ENCODE measurements around the gene ING3.
"Not testable (repeated sequence)": the region's sequence is repeated elsewhere in the genome, so short reads cannot be mapped to it uniquely, and the experiment has no call there.

The ING3 gene

GRCh38 chr7:120997882-120998474 is 47.4 kb downstream of the ING3 start:
- peak; percentile 46 for DNase-seq
- in situ Hi-C loops (cut with MboI; ENCODE audit: low pct_unique_long_range_greater_than_20kb, low sequenced_read_pairs): no loop called here

GRCh38 chr7:120998520-120998919 is 47.9 kb downstream of the ING3 start:
- no peak for DNase-seq
- in situ Hi-C loops (cut with MboI; ENCODE audit: low pct_unique_long_range_greater_than_20kb, low sequenced_read_pairs): no loop called here

GRCh38 chr7:120998996-120999565 is 48.5 kb downstream of the ING3 start:
- in situ Hi-C loops (cut with MboI; ENCODE audit: low pct_unique_long_range_greater_than_20kb, low sequenced_read_pairs): no loop called here
- no peak for DNase-seq

GRCh38 chr7:121000081-121000983 is 49.8 kb downstream of the ING3 start:
- no peak for DNase-seq
- in situ Hi-C loops (cut with MboI; ENCODE audit: low pct_unique_long_range_greater_than_20kb, low sequenced_read_pairs): no loop called here

GRCh38 chr7:121001234-121001906 is 50.8 kb downstream of the ING3 start:
- no peak for DNase-seq
- in situ Hi-C loops (cut with MboI; ENCODE audit: low pct_unique_long_range_greater_than_20kb, low sequenced_read_pairs): no loop called here

GRCh38 chr7:121002048-121002756 is 51.6 kb downstream of the ING3 start:
- no peak for DNase-seq
- in situ Hi-C loops (cut with MboI; ENCODE audit: low pct_unique_long_range_greater_than_20kb, low sequenced_read_pairs): no loop called here

- DNase-seq: no peak
- in situ Hi-C loops (cut with MboI; ENCODE audit: low pct_unique_long_range_greater_than_20kb, low sequenced_read_pairs): no loop called here
These were observed 52.2 kb downstream of the ING3 start for GRCh38 chr7:121002757-121003200.

- no peak for DNase-seq
- in situ Hi-C loops (cut with MboI; ENCODE audit: low pct_unique_long_range_greater_than_20kb, low sequenced_read_pairs): no loop called here
These were observed 53.6 kb downstream of the ING3 start for GRCh38 chr7:121003986-121004685.

- DNase-seq; in situ Hi-C loops (cut with MboI; ENCODE audit: low pct_unique_long_range_greater_than_20kb, low sequenced_read_pairs): not testable (repeated sequence)
These were observed 54.5 kb downstream of the ING3 start for GRCh38 chr7:121005058-121005457.

GRCh38 chr7:121005996-121006584 is 55.5 kb downstream of the ING3 start:
- no peak for DNase-seq
- in situ Hi-C loops (cut with MboI; ENCODE audit: low pct_unique_long_range_greater_than_20kb, low sequenced_read_pairs): no loop called here

GRCh38 chr7:121006711-121007315 is 56.2 kb downstream of the ING3 start:
- in situ Hi-C loops (cut with MboI; ENCODE audit: low pct_unique_long_range_greater_than_20kb, low sequenced_read_pairs): no loop called here
- peak; percentile 28 for DNase-seq

GRCh38 chr7:121008816-121009215 is 58.2 kb downstream of the ING3 start:
- in situ Hi-C loops (cut with MboI; ENCODE audit: low pct_unique_long_range_greater_than_20kb, low sequenced_read_pairs): no loop called here
- no peak for DNase-seq

GRCh38 chr7:121011401-121011800 is 60.8 kb downstream of the ING3 start:
- in situ Hi-C loops (cut with MboI; ENCODE audit: low pct_unique_long_range_greater_than_20kb, low sequenced_read_pairs): no loop called here
- DNase-seq: no peak

- in situ Hi-C loops (cut with MboI; ENCODE audit: low pct_unique_long_range_greater_than_20kb, low sequenced_read_pairs): no loop called here
These were observed 61.7 kb downstream of the ING3 start for GRCh38 chr7:121012170-121012874.

GRCh38 chr7:121012919-121013318 is 62.3 kb downstream of the ING3 start:
- no peak for DNase-seq
- in situ Hi-C loops (cut with MboI; ENCODE audit: low pct_unique_long_range_greater_than_20kb, low sequenced_read_pairs): no loop called here

More at GRCh38 chr7:121012170-121012874, 61.7 kb downstream of the ING3 start:
- DNase-seq: no peak

GRCh38 chr7:121015560-121015959 is 65.0 kb downstream of the ING3 start:
- in situ Hi-C loops (cut with MboI; ENCODE audit: low pct_unique_long_range_greater_than_20kb, low sequenced_read_pairs): no loop called here
- DNase-seq: no peak

GRCh38 chr7:121016966-121017365 is 66.4 kb downstream of the ING3 start:
- in situ Hi-C loops (cut with MboI; ENCODE audit: low pct_unique_long_range_greater_than_20kb, low sequenced_read_pairs): no loop called here
- DNase-seq: no peak

All from KBM-7 (cell line).